ENCODE results near the gene S100A11. TPM values are rescaled to one million over a fixed set of nuclear protein-coding genes. Genes with fewer than 3 reads are reported as not detected.

Gene S100A11
- polyA plus RNA-seq, 3 donors = 254 to 1,637 (median 1,229) TPM

DNA sequence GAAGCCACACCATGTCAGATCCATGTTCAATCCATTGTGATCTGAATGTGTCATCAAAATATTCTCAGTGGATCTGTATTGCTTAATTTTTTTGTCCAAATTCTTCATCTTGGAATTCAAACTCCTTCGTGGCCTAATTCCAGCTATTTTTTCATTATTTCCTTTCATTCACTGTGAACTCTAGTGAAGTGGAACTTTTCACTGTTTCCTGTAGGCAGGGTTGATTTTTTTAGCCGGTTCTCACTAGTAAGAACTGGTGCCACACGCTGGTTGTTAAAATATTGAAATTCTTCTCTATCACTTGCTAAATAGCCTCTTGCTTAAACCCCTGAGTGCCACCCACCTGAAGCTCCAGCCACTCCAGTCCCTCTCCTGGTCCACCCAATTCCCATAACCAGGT, 7.6 kb upstream of the S100A11 start:
- 24 to 44% (median 27%) methylated on average over 3 of the region's 3 CpGs for WGBS, 3 donors
- H3K27ac ChIP-seq (ENCODE audit: low read depth, low read length) = no peak overlapping the region

DNA sequence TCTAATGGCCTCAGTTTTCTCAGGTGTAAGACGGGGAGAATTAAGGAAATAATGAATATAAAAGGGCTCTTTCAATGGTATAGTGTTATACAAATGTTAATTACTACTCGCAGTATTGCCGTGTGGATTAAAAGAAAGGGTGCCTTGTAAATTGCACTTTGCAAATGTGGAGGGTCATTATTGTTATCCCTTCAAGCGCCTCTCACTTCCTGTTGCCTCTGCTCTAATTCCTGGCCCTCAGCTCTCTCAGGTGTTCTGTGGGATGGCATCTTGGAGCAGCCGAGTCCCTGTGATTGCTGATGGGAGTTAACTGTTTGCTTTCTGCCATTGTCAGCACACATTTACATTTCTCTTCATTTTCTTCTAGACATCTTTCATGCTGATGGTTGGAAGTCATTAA, 7.1 kb upstream of the S100A11 start:
- WGBS, 3 donors = 68 to 80% (median 79%) methylated on average over 5 of the region's 5 CpGs
- no peak overlapping the region for H3K27ac ChIP-seq (ENCODE audit: low read depth, low read length)

DNA sequence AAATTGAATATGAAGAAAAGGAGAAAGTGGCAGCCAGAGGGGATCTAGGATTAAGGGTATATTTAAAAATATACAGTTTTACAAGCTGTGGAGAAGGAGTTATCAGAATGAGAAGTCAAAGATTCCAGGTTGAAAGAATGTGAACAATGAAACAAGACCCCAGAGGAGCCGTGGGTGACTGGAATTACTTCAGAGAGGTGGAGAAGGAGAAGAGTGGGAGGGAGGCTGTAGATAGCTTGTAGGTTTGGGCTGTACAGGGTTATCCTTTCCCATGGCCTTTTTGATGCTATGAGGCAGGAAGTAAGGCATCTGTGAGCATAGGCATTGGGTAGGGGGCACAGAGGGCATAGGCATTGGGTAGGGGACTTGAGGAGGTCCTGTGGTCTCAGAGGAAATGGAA, 5.2 kb upstream of the S100A11 start:
- WGBS, 3 donors = 60 to 80% (median 67%) methylated on average over 1 of the region's 1 CpG
- H3K27ac ChIP-seq (ENCODE audit: low read depth, low read length) = no peak overlapping the region

DNA sequence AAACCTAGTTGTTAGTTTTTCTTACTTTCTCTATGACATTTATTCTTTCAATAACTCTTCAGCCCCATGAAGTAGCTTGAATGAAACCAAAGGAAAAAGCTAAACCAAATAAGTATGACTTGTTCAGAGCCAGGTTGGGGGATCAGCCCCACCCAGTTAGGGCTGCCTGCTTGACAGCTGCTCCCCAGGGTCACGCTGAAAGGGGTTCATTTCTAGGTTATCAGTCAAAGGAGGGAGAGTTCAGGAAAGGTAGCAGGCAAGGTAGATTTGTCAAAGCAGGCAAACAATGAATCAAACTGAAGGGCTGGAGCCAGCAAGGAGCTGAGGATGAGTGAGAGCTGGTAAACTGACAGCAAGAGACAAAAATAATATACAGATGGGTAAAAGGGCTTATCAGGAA, 3.1 kb upstream of the S100A11 start:
- H3K27ac ChIP-seq (ENCODE audit: low read depth, low read length) = no peak overlapping the region
- WGBS, 3 donors = 48 to 86% (median 71%) methylated on average over 1 of the region's 1 CpG

DNA sequence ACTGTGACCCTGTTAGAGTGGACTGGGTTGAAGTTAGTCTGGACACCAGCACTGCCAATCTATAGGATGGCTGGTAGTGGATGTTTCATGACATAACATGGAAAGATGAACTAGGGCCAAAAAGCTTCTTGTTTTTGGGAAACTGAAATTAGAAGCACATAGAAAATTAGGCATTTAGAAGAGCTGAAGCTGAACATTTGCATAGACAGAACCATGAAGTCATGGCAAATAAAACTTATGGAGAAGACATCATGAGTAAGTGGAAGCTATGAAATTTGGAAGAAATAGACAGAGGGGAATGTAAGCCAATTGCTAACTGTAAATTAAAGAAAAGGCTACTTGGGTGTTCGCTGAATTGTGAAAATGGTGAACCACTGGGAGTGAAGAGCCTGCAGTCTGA, 2.7 kb upstream of the S100A11 start:
- H3K27ac ChIP-seq (ENCODE audit: low read depth, low read length) = no peak overlapping the region
- 91 to 99% (median 96%) methylated on average over 1 of the region's 1 CpG for WGBS, 3 donors

DNA sequence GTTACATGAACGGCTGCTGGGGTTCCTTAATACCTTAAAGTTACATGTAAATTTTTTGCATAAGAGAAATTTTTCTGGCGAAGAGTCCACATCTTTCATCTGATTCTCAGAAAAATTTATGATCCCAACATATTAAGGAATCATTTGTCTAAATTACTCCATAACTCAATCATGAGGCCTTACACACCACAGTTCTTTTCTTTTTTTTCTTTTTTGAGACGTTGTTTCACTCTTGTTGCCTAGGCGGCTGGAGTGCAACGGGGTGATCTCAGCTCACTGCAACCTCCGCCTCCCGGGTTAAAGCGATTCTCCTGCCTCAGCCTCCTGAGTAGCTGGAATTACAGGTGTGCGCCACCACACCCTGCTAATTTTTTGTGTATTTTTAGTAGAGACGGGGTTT, 2.1 kb upstream of the S100A11 start:
- no peak overlapping the region for H3K27ac ChIP-seq (ENCODE audit: low read depth, low read length)
- WGBS, 3 donors = 82 to 94% (median 88%) methylated on average over 10 of the region's 10 CpGs

DNA sequence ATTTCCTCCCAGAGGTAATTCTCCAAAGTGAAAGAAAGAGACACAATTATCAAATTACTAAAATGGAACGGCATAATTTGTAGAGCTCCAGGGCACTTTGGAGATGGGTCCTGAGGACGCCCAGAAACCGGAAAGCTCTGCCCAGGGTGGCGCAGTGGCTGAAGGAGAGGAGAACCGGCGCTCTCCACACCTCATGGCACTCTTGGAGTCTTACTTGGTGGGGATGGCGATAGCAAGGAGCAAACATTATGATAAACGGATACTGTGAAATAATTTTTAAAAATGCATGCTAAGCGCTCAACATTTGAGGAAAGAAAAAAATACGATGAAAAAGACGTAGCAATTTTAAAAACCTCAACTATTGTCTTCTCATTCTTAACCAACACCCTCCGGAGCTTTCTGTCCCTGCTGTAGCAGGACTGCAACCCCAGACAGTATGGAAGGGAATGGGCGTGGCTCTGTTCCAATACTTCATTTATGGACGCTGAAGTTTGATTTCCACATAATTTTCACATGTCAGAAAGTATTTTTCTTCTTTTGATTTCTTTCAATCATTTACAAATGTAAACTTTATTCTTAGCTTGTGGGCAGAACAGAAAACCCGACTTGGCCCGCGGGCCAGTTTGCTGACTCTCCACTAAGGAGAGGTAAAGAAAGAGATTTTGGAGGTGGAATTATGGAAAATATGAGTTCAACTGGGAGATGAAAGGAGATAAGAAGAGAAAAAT, 1.1 kb downstream of the S100A11 start:
- H3K27ac ChIP-seq (ENCODE audit: low read depth, low read length) = peak overlapping the region; percentile 90
- WGBS, 3 donors = 14 to 42% (median 21%) methylated on average over 17 of the region's 17 CpGs

DNA sequence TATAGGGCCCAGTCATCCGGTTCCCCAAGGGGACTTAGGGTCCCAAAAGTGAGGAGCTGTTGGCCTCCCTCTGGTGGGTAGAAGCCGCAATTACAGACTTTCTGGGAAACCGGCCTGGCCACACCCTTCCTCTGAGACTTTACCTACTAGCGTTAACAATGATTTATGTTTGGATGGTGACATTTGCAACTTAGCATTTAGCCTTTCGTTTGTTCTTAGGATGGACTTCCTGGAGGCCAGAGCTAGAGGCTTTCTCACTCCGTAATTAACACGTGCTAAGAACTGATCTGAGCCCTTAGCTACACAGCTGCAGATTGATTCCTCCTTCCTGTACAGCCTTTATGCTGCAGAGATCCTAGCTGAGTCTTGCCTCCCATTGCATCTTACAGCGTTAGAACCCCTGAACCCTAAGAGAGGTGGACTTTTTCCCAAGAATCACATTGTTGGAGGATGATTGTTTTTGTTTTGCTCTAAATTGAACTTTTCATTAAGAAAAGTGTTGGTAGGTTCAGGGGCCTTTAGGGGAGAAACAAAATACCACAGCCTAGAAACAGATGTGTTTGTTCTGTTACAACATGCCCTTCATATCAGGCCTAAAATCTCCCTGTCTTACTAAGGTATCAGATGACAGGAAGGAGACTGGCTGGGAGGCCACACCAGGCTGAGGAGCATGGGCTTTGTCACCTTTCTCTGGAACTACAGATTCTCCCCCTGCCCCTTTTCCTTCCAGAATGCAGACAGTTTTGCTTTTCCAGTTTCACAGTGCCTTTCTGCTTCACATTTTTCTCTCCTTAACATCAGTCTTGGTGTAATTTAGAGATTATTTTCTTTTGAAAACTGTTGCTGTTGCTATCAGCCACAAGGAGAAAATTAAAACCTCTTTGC, 1.9 kb downstream of the S100A11 start:
- H3K27ac ChIP-seq (ENCODE audit: low read depth, low read length) = no peak overlapping the region
- 7 to 14% (median 8%) methylated on average over 8 of the region's 8 CpGs for WGBS, 3 donors

DNA sequence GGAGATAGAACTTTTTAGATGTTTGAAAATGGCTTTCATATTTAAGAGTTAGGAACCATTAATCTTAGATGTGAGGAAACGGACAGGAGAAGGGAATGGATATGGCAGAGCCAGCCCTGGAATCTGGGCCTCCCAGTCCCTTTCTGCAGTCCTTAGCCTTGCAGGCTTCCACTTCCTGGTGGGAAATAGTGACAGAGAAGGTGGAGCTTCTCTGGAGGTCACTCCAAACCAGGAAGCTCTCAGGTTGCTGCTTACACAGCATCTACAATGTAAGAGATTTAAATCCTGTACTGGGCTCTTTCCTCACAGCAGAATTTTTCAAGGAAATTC, 2.5 kb downstream of the S100A11 start:
- WGBS, 3 donors = 41 to 74% (median 48%) methylated on average over 1 of the region's 1 CpG
- no peak overlapping the region for H3K27ac ChIP-seq (ENCODE audit: low read depth, low read length)

DNA sequence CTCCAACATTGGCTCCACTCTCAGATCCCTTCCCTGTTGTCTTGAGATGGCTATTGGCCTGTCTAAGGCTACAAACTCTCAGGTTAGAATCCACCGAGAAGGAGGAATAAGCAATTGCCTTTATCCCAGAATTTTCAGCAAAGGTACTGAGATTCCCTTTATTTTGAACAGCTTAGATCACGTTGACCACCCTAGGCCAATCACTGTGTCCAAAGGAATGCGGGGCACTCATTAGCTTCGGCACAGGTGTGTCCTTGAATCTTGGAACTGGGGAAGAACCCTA, 6.9 kb downstream of the S100A11 start:
- WGBS, 3 donors = 86 to 88% (median 86%) methylated on average over 4 of the region's 4 CpGs
- no peak overlapping the region for H3K27ac ChIP-seq (ENCODE audit: low read depth, low read length)

DNA sequence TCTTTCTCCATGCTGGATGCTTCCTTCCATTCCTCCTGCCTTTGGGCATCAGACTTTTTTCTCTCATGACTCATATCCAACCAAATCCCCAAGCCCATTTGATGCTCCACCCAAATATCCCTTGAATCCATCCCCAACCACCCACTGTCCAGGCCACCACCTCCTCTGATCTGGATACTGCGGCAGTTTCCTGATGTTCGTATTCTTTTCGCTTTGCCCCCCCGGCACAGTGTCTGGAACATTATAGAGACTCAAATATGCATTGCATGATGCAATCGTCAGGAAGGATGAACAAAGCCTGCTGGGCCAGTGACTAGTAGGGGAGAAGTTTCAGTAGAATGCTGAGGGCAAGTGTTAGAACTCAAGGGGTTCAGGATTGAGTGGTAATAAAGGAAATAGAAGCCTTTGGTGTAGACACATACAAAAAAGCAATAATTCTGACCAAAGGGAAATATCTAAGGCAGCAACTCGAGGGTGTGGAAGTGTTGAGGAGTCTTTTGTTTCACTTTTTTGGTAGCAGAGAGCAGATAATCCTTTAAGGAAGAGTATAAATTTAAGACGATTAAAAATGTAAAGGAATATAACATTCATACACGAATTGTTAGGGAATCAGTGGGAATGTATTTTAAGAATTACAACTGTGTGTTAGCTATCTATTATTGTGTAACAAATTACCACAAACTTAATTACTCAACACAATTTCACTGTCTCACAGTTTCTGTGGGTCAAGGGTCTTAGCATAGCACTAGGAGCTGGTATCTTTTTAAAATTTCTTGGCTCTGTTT, 7.5 kb downstream of the S100A11 start:
- no peak overlapping the region for H3K27ac ChIP-seq (ENCODE audit: low read depth, low read length)
- 55 to 88% (median 55%) methylated on average over 8 of the region's 8 CpGs for WGBS, 3 donors

DNA sequence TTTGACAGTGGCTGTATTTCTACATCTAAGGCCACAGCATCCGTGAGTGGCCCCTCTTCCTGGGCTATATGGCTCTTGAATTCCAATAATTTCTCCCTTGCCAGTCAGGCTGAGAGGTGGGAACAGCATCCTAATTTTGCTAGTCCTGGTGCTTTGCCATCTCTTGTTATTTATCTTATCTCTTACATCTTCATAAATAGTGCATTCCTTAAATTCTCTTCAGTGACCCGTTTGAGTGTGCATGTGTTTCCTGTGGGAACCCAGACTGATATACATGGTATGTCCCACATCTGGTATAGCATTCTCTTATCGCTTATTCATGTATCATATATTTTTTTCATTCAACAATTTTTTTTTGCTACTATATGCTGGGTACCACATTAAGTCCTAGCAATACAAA, 9.9 kb downstream of the S100A11 start:
- 44 to 52% (median 50%) methylated on average over 3 of the region's 3 CpGs for WGBS, 3 donors

DNA sequence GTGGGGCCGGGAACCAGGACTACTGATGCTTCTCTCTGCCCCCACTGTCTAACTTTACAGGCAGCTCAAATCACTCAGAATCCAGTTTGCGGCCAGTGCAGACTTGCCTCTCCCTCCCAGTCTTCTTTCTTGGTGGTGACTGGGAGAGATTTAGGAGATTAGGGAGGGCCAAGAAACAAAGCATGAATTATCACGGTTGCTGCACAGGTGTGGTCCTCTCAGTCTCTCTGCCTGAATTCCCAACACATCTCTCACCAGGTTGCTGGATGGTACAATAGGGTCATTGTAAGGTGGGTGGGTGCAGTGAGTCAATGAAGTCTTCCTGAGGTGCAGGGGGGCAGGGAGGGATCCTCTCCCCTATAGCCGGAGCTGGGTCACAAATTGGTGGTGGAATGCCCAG, 12.6 kb downstream of the S100A11 start:
- 53 to 86% (median 77%) methylated on average over 4 of the region's 4 CpGs for WGBS, 3 donors
- H3K27ac ChIP-seq (ENCODE audit: low read depth, low read length) = no peak overlapping the region

More for the DNA sequence above, 9.9 kb downstream of the S100A11 start:
- no peak overlapping the region for H3K27ac ChIP-seq (ENCODE audit: low read depth, low read length)

DNA sequence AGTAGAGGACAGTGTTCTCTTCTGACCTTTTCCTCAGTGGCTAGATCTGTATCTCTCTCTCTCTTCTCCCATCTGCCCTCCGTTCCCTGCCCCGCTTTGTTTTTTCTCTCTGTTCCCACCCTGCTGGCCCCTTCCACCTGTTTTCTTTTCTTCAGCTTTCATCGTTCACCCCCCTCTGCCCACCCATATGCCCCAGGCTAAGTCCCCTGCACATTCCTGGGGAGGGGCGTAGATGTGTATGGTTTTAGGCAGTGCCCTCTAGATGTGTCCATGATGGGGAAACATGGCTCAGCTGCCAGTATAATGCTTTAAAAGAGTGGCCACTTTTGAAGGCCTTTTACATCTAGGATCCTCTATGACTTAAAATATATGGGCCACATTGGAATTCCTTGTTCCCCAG, 13.6 kb downstream of the S100A11 start:
- no peak overlapping the region for H3K27ac ChIP-seq (ENCODE audit: low read depth, low read length)
- 89 to 96% (median 93%) methylated on average over 4 of the region's 4 CpGs for WGBS, 3 donors

DNA sequence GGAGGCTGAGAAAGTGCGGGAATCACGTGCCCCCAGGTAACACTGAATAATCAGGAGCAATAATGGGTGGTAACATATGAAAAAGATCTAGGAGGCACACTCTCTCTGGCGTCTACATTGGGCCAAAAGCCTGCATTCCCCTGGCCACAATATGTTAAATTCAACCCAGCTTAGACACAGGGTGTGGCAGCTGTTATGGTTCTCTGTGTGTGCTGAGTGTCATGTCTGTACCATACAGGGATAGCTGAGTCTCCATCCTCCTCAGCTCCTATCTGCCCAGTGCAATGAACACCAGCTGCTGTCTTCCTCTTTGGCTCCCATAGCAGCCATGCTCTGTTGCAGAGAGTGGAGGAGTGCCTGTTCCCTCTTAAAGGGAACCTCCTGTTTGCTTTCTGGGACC, 14.3 kb downstream of the S100A11 start:
- no peak overlapping the region for H3K27ac ChIP-seq (ENCODE audit: low read depth, low read length)
- 70 to 84% (median 83%) methylated on average over 3 of the region's 3 CpGs for WGBS, 3 donors

DNA sequence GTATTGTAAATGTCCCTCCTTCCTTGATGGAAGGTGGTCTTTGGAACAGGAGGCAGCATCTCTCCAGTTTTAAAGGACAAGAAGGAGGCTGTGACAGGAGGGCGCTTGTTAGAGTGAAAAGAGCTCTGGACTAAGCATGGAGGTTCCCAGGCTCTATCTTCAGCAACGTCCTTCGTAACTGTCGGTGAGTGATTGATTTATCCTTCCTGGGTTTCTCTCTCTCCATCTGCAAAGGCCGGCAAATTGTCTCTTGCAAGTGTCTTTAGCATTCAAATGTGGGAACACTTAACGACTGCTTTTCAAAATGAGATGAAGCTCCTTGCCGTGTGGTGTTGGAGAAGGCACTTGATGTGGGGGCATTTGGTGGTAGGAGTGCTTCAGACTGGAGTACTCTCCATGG, 15.2 kb downstream of the S100A11 start:
- no peak overlapping the region for H3K27ac ChIP-seq (ENCODE audit: low read depth, low read length)
- 80 to 85% (median 85%) methylated on average over 7 of the region's 7 CpGs for WGBS, 3 donors

DNA sequence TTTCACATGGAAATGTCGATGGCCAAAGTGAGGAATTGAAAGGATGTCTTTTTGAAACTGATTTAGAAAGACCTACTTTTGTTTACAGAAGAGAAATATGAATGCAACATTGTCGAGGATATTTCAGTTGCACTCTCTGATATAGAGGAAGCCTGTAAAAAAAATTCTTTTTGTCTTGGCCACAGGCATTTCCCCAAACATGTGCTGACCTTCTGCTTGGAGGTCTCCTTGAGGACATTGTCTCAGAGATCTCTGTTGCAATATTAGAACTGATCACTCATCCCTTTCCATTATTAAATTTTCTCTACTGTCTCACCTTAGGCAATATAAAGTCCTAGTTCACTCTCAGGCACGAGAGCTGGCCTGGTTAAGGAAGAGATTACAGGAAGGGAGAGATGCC, 16.0 kb downstream of the S100A11 start:
- 64 to 67% (median 65%) methylated on average over 3 of the region's 3 CpGs for WGBS, 3 donors
- H3K27ac ChIP-seq (ENCODE audit: low read depth, low read length) = no peak overlapping the region

DNA sequence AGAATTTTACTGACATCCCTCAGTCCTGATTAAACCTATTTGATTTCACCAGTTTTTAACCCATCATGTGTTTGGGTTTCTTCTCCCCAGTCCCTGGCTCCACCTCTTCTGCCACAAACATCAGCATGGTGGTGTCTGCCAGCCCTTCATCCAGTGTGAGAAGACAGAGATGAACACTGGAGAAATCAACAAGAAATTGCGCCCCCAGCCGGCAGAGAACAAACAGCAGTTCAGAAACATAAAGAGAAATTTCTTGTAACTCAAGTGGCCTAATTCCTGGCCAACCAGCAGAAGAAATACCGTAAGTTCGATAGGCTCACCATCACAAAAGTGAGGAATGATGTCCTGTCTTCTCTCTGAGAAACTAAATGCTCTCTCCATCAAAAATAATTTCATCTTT, 18.3 kb downstream of the S100A11 start:
- H3K27ac ChIP-seq (ENCODE audit: low read depth, low read length) = no peak overlapping the region
- WGBS, 3 donors = 53 to 60% (median 59%) methylated on average over 4 of the region's 4 CpGs

DNA sequence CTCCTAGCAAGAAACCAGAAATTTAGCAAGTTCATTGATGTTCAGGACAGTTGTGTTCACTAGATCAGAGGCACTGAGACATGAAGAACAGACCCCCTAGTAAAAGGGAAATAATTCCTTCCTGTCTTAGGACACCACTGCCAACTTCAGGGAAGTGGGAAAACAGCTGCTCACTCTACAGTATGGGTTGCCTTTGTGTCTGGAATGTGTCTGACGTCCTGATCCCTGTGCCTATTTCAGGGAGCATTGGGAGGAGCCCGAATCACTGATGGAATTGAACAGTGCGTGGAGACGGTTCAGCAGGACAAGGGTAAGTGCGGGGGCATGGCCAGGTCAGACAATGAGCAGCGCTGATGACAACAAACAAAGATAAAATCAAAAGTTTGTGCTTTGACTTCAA, 21.0 kb downstream of the S100A11 start:
- no peak overlapping the region for H3K27ac ChIP-seq (ENCODE audit: low read depth, low read length)
- 51 to 60% (median 53%) methylated on average over 6 of the region's 6 CpGs for WGBS, 3 donors

Measured in adipose tissue (tissue), 3 donors.